HG03460 (cell line): ENCODE data around the gene PSTPIP1.

Source experiments
- ATAC-seq: cut with Tn5 transposase; IDR thresholded peaks from one replicate; pipeline ENCODE4 v1.9.1; 2021; ENCODE audit not compliant: unreplicated experiment

Gene PSTPIP1

DNA sequence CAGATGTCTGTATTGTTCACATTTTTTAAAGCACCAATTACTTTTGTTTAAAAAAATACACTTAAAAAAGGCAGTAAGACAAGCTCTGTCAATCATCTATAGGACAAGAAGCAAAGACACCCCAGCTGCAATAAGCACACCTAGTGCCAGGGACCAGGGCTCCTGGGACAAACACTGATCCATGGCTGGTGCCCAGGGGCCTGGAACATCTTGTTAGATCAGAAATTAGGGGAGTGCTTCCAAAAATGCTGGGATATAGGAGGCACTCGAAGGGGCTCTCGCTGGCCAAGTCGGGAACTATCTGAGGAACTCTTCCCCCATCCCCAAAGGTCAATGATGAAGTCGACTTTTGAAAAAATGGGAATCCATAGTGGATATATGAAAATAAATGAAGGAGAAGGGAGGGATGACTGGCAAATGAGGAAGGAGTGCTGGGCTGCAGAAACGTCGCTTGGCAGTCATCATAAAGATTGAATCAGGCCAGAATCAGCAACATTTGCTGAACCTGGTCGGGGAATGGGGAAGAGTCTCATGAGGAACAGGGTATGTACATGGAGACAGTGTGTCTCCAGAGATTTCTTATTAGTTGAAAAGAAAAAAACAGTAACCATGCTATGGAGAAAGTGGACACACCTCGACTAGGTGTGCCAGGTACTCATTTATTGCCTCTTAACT is 47.5 kb downstream of the PSTPIP1 start:
- ATAC-seq = no peak

DNA sequence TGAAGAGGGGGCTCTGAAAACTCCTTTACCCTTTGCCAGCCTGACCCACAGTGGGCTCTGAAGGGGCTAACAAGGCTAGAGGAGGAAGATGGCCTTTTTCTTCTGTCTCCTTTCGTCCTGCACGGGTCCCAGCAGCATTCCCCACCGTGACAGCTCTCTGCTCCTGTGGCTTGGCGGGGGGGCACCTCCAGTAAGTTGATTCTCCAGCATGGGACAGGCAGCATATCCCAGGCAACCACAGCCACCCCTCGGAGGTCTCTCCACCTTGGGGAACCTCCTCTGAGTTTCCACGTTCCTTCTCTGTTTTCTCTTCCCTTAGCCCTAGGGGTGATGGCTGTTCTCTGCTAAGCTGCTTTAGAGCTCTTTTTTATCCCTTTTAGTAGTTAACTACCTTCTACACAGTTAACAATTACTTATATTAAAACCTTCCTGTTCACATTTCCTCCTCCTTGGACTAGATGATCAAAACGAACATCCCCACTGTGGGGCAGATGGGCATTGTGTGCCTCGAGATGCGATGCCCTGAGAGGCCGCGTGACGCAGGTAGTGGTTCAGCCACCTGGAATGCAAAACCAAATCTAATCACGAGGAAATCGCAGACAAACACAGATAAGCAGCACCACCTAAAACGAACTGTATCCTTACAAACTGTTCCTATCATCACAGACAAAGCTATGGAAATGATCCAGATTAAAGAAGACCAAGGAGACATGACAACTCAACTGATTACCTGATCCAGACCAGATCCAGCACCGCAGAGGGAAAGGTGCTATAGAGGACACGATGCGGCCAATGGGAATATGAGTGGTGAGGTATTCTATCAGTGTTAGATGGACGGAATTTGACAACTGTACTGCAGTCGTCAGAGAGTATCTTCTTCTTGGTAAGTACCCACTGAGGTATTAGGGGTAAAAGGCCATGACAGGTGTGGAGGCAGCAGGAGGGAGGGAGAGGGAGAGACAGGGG is 48.3 kb downstream of the PSTPIP1 start:
- no peak for ATAC-seq

GRCh38 chr15:77044228-77045042 is 49.5 kb downstream of the PSTPIP1 start:
- ATAC-seq = no peak

DNA sequence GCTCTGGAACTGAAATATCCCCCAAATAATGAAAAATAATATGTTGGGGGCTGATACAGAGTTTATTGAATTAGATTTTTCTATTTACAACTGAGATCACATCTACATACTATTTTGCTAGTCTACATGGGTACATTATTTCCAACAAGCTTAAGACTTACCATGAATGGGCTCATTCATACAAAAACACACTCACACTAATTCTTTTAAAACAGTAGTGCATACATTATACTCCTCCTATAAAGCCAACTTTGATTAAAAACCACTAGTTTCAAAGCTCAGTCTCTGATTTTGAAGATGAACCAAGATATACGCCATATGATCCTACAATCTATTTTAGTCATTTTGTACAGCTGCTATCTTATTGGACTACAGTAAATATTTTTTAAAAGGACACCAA is 51.1 kb downstream of the PSTPIP1 start:
- no peak for ATAC-seq

DNA sequence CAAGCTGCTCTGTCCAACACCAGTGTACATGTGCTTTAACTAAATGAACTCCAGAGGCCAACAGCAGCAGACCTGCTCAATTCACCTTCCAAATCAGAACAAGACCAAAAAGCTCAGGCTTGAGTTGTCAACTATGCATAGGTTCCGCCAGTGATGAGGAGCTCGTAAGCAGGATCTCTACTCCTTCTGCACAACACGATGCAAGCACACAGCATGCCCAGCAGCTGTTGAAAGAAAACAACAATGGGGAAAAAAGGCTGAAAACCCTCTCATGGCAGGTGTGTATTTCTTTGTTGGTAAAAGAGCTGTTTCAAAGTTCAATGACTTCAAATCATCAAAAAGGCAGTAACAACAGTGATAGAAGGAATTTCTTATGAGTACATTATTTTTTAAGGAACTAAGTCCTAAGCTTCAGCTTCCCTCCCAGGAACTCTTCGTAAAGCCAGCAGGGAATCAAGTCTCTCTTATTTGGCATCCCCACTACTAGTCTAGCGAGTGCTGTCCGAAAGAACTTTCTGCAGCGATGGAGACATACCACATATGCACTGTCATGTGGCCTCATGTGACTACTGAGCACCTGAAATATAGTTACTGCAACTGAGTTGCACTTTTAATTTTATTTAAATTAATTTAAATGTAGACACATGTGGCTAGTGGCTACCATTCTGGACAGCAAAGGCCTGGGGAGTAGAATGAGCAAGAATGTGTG is 51.9 kb downstream of the PSTPIP1 start:
- no peak for ATAC-seq

- no peak for ATAC-seq
Observed at GRCh38 chr15:77048135-77048876, 53.4 kb downstream of the PSTPIP1 start.

DNA sequence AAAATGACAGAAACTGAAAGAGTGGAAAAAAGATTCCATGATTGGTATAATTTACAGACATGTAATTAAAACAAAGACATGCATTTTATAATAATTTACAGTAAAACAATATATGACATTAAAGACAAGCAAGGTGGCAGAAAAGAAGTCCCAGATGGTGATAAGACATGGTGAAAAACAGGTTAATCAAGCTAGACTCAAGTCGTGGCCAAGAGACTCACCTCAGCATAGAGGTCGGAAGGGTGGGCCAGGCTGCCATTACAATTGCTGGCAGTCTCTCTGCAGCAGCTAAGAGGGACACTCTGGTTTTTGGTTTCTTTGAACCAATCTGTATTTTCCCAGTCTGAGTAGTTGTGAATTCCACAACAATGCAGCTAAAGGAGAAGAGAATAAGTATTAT is 57.6 kb downstream of the PSTPIP1 start:
- ATAC-seq = no peak

GRCh38 chr15:77053709-77054108 is 58.8 kb downstream of the PSTPIP1 start:
- no peak for ATAC-seq

DNA sequence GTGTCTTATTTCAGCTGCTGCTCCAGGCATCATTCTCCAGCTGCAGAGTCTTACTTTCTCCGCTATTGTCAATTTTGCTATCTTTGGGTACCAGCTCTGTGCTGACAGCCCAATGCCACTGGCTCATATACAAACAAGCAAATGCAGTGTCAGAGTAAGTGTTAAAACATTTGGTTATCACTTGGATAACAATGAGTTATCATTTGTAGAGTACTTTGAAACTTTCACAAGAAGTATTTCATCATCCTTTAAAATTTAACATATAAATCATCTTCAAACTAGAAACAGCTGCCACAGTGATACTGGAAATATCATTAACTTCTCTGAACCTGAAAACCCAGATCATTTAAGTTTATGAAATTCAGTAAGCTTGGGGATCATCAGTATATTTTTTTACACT is 62.1 kb downstream of the PSTPIP1 start:
- ATAC-seq = no peak

- no peak for ATAC-seq
Observed at GRCh38 chr15:77057685-77058084, 62.8 kb downstream of the PSTPIP1 start.

GRCh38 chr15:77058468-77058867 is 63.5 kb downstream of the PSTPIP1 start:
- ATAC-seq = no peak

DNA sequence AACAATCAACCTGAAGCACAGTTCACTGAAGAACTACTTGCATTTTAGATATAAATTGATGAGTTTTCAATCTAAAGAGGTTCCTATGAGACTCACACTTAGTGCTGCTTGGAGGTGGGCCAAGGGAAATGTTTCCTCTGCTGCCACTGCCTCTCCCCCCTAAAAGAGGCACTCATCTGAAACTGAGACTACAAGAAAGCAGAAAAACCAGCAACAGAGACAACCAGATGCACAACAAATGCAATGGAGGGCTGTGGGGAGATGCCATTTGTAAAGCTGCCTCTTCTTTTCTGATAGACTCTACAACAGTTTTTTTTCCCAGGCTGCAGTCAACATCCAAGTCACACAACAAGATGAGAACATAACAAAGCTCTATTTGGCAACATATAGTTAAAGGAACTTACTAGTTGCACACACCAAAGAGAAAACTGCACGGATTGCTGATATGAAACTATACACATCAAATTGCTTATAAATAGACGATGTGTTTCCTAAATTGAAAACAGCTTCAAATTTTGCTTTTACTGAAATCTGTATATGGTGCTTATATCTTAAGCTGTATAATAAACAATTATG is 64.9 kb downstream of the PSTPIP1 start:
- ATAC-seq = no peak

DNA sequence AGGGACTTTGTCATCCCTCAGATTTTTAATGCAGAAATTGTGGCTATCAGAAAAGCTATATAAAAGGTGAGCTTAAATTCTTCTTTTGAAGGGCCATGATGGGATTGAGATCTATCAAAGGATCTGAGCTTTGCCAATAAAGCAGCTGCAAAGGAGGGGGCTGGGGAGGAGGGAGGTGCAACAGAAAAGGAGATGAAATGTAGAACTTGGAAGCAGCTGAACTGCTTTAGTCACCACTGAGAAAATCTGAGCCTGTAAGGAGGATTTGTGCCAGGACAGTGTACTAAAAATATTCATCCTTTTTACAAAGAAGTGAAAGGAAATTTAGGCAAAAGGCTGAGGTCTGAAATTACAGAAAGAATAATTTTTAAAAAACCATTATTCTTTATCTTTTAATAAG is 65.6 kb downstream of the PSTPIP1 start:
- ATAC-seq = no peak

GRCh38 chr15:77063249-77063648 is 68.3 kb downstream of the PSTPIP1 start:
- no peak for ATAC-seq

- no peak for ATAC-seq
Observed at GRCh38 chr15:77064063-77064462, 69.1 kb downstream of the PSTPIP1 start.

DNA sequence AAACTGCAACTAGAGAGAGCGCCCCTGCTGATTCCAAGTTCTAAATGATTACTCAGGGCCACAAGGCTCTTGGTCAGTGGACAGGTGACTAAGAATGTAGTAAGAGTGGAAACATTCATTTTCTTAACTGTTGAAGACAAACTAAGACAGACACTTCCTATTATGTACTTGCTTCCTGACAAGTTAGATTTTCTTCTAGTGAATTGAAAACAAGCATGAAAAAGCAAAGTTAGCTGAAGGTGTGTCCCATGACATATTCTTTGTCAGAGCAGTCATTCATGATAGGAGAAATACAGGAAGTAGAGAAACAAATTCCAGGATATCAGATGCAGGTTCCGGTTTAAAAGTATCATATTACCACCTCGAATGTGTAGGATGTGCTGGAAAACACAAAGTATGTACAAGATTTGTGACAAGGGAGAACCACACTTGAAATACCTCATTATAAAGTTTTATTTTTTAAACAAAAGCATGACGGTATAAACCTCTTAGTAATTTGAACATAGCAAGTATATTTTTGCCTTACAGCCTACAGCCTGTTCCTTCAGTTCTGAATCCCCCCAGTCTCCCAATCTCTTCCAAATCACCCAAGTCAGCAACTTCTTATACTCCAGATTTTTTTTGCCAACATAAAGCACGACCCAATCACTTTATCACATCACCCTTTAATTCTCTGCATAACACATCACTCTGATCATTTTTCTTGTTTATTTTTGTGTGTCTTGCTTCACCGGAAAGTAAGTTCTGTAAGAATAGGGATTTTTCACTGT is 69.8 kb downstream of the PSTPIP1 start:
- ATAC-seq = no peak

DNA sequence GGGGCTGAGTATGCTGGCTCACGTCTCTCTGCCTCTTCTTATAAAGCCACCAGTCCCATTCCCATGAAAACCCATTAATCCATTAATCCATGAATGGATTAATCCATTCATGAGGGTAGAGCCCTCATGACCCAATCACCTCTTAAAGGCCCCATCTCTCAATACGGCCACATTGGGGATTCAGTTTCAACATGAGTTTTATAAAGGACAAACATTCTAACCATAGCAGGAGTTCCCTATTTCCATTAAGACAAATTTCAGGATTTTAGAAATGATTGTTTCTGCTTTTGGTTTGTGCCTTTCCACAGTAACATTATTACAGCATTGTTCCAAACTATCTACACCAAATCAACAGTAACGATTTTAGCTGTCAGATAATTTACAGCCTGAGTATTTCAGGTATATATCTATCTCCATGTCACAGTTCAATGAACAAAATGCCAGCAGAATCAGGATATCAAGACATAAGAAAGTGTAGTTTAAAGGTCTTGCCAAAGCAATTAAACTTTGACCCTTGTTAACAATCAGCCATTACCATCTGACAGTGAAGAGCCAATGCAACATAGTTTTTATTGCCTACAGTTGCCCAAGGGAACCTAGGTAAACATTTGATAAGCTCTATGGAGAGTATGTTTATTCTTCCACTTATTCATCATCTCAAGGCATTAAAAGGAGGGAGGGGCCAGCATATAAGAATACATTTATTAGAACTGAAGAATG is 72.2 kb downstream of the PSTPIP1 start:
- ATAC-seq = no peak

- no peak for ATAC-seq
Observed at GRCh38 chr15:77067691-77068367, 72.9 kb downstream of the PSTPIP1 start.
